DMS153 treated with DMSO at 0.1 percent for 48 hours (cell line): ENCODE measurements around the gene SRP9.

ENCODE experiments used
- DNase-seq: peaks from one replicate; lab custom pipeline; 2025; ENCODE audit not compliant: unreplicated experiment; lab: John Stamatoyannopoulos, UW

Gene SRP9

GRCh38 chr1:225777583-225778336, at the start of gene SRP9:
Gene SRP9 (plus strand): TSS chr1:225777826. CDS start chr1:225777941, 115 bp downstream.
- peak; percentile 99 for DNase-seq

GRCh38 chr1:225731491-225731890, 46.1 kb upstream of the SRP9 start:
- DNase-seq: no peak

GRCh38 chr1:225733254-225733653, 44.4 kb upstream of the SRP9 start:
- no peak for DNase-seq

GRCh38 chr1:225735252-225736149, 42.1 kb upstream of the SRP9 start:
- DNase-seq: peak; percentile 19

- DNase-seq: no peak
These were observed 41.1 kb upstream of the SRP9 start for GRCh38 chr1:225736437-225737098.

- DNase-seq: no peak
These were observed 40.5 kb upstream of the SRP9 start for GRCh38 chr1:225737161-225737560.

GRCh38 chr1:225737866-225738265, 39.8 kb upstream of the SRP9 start:
- no peak for DNase-seq

- DNase-seq: no peak
These were observed 38.9 kb upstream of the SRP9 start for GRCh38 chr1:225738763-225739162.

GRCh38 chr1:225739542-225740107, 38.0 kb upstream of the SRP9 start:
- no peak for DNase-seq

- no peak for DNase-seq
These were observed 32.9 kb upstream of the SRP9 start for GRCh38 chr1:225744745-225745144.

GRCh38 chr1:225745273-225745672, 32.4 kb upstream of the SRP9 start:
- no peak for DNase-seq

- DNase-seq: peak; percentile 83
These were observed 31.1 kb upstream of the SRP9 start for GRCh38 chr1:225746361-225747179.

- no peak for DNase-seq
These were observed 30.1 kb upstream of the SRP9 start for GRCh38 chr1:225747566-225747965.

- DNase-seq: no peak
These were observed 29.1 kb upstream of the SRP9 start for GRCh38 chr1:225748529-225748928.

- DNase-seq: no peak
These were observed 27.9 kb upstream of the SRP9 start for GRCh38 chr1:225749706-225750105.

- DNase-seq: no peak
These were observed 27.2 kb upstream of the SRP9 start for GRCh38 chr1:225750420-225750819.

GRCh38 chr1:225750875-225751824, 26.5 kb upstream of the SRP9 start:
- no peak for DNase-seq

- DNase-seq: no peak
These were observed 25.4 kb upstream of the SRP9 start for GRCh38 chr1:225752245-225752644.

GRCh38 chr1:225754940-225755641, 22.5 kb upstream of the SRP9 start:
- no peak for DNase-seq
